ENCODE results near the gene FOXO1. TPM values are rescaled to one million over a fixed set of nuclear protein-coding genes. Genes with fewer than 3 reads are reported as not detected.

Gene FOXO1
- total and polyA plus RNA-seq, 12 donors = 3.4 to 31.2 (median 15.8) TPM

GRCh38 chr13:40624383-40624782 is 42.1 kb downstream of the FOXO1 start:
- DNase-seq (no peak), ATAC-seq (no peak)
- WGBS, 2 donors = 94 to 100% methylated on average over 1 of the region's 1 CpG
- Histone ChIP-seq H3K4me3 (no peak overlapping the region), H3K27ac (no peak overlapping the region), H3K9me3 (no peaks in the 10 kb centered on the region), H3K4me1 (peaks cover 0 to 69% (median 47%) of the 10 kb centered on the region in 9 donors), H3K36me3 (peaks cover 0 to 9% (median 0%) of the 10 kb centered on the region in 9 donors), H3K27me3 (no peaks in the 10 kb centered on the region)
- TF ChIP-seq, protein P1, sequence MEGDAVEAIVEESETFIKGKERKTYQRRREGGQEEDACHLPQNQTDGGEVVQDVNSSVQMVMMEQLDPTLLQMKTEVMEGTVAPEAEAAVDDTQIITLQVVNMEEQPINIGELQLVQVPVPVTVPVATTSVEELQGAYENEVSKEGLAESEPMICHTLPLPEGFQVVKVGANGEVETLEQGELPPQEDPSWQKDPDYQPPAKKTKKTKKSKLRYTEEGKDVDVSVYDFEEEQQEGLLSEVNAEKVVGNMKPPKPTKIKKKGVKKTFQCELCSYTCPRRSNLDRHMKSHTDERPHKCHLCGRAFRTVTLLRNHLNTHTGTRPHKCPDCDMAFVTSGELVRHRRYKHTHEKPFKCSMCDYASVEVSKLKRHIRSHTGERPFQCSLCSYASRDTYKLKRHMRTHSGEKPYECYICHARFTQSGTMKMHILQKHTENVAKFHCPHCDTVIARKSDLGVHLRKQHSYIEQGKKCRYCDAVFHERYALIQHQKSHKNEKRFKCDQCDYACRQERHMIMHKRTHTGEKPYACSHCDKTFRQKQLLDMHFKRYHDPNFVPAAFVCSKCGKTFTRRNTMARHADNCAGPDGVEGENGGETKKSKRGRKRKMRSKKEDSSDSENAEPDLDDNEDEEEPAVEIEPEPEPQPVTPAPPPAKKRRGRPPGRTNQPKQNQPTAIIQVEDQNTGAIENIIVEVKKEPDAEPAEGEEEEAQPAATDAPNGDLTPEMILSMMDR (IDR thresholded peaks at IDR 0.05) = no peak
- intact Hi-C loops (cut with DNase I) = no loop called here

- Histone ChIP-seq H3K4me1 (peaks cover 0 to 85% (median 53%) of the 10 kb centered on the region in 9 donors), H3K36me3 (peaks cover 0 to 7% (median 0%) of the 10 kb centered on the region in 9 donors), H3K9me3 (no peaks in the 10 kb centered on the region), H3K27me3 (no peaks in the 10 kb centered on the region), H3K4me3 (no peak overlapping the region), H3K27ac (no peak overlapping the region)
- intact Hi-C loops (cut with DNase I) = no loop called here
- DNase-seq = no peak
- ATAC-seq = no peak
- 85 to 87% methylated on average over 1 of the region's 1 CpG for WGBS, 2 donors
- TF ChIP-seq, protein P1 (IDR thresholded peaks at IDR 0.05) = no peak
These were observed 43.7 kb downstream of the FOXO1 start for GRCh38 chr13:40622761-40623160.

GRCh38 chr13:40622246-40622645 is 44.2 kb downstream of the FOXO1 start:
- Histone ChIP-seq H3K4me3 (no peak overlapping the region), H3K9me3 (no peaks in the 10 kb centered on the region), H3K4me1 (peaks cover 0 to 89% (median 58%) of the 10 kb centered on the region in 9 donors), H3K36me3 (peaks cover 0 to 2% (median 0%) of the 10 kb centered on the region in 9 donors), H3K27ac (no peak overlapping the region), H3K27me3 (no peaks in the 10 kb centered on the region)
- TF ChIP-seq, protein P1 (IDR thresholded peaks at IDR 0.05) = no peak
- WGBS, 2 donors = 80 to 82% methylated on average over 1 of the region's 1 CpG
- ATAC-seq = no peak
- intact Hi-C loops (cut with DNase I) = no loop called here
- no peak for DNase-seq

DNA sequence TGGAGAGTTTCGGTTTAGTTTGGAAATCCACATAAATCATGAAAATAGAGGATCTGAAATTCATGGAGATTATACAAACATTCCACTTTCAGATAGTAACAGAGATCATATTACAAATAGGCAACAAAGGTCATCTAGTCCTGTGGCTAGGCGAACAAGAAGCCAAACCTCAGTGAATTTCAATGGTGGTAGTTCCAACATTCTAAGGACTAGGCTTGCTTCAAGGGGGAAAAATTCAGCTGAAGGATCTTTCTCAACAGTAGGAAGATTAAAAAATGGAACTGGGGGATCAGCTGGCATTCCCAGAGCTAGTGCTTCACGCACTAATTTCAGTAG is 47.0 kb downstream of the FOXO1 start:
- H3K27me3 ChIP-seq = no peaks in the 10 kb centered on the region
- no peaks in the 10 kb centered on the region for H3K36me3 ChIP-seq
- ATAC-seq = no peak
- WGBS, 2 donors = 94 to 98% methylated on average over 3 of the region's 3 CpGs
- TF ChIP-seq, protein P1 (IDR thresholded peaks at IDR 0.05) = no peak
- H3K4me1 ChIP-seq = peaks cover 0 to 89% (median 68%) of the 10 kb centered on the region in 9 donors
- H3K4me3 ChIP-seq = no peak overlapping the region
- H3K27ac ChIP-seq = no peak overlapping the region
- H3K9me3 ChIP-seq = no peaks in the 10 kb centered on the region
- no peak for DNase-seq
- intact Hi-C loops (cut with DNase I) = no loop called here

All from heart right ventricle (tissue), 16 donors.